ENCODE measurements around the gene C1QL3. TPM values are rescaled to one million over a fixed set of nuclear protein-coding genes. Genes with fewer than 3 reads are reported as not detected.

Gene C1QL3
- total RNA-seq, 6 experiments from 2014 or later: not detected

GRCh38 chr10:16481052-16481728 is 40.5 kb downstream of the C1QL3 start:
- Mint-ChIP-seq H3K27ac (no peak overlapping the region), H3K4me1 (ENCODE audit: low read depth) (no peaks in the 10 kb centered on the region), H3K27me3 (ENCODE audit: insufficient read depth) (no peaks in the 10 kb centered on the region; the same call in 1 of the 2 replicates), H3K36me3 (ENCODE audit: low read depth) (no peaks in the 10 kb centered on the region), H3K9me3 (peaks cover 3% of the 10 kb centered on the region; the same call in 1 of the 2 replicates), H3K4me3 (no peak overlapping the region)
- TF ChIP-seq, protein P1, sequence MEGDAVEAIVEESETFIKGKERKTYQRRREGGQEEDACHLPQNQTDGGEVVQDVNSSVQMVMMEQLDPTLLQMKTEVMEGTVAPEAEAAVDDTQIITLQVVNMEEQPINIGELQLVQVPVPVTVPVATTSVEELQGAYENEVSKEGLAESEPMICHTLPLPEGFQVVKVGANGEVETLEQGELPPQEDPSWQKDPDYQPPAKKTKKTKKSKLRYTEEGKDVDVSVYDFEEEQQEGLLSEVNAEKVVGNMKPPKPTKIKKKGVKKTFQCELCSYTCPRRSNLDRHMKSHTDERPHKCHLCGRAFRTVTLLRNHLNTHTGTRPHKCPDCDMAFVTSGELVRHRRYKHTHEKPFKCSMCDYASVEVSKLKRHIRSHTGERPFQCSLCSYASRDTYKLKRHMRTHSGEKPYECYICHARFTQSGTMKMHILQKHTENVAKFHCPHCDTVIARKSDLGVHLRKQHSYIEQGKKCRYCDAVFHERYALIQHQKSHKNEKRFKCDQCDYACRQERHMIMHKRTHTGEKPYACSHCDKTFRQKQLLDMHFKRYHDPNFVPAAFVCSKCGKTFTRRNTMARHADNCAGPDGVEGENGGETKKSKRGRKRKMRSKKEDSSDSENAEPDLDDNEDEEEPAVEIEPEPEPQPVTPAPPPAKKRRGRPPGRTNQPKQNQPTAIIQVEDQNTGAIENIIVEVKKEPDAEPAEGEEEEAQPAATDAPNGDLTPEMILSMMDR (IDR thresholded peaks at IDR 0.05): no peak
- no peak for DNase-seq

DNA sequence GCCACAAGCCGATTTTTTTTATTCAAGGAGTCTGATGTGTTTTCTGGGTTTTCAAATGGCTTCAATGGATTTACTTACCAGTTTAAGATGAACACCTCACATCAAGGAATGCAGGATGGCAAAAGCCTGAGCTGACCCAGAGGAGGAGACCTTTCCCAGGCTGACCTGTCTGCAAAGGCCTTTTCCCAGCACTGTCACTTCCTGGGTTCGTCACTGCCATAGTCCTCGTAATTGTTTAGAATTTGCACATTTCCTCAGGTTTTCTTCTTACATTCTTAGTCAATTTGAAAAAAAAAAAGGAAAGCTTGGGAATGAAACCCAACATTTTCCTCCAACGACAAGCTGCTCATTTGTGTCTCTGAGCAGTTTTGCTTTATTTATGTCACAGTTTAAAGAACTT is 42.9 kb downstream of the C1QL3 start:
- TF ChIP-seq, protein P1 (IDR thresholded peaks at IDR 0.05): no peak
- Mint-ChIP-seq H3K36me3 (ENCODE audit: low read depth) (no peaks in the 10 kb centered on the region), H3K27ac (no peak overlapping the region), H3K9me3 (peaks cover 3% of the 10 kb centered on the region; the same call in 1 of the 2 replicates), H3K4me3 (no peak overlapping the region), H3K27me3 (ENCODE audit: insufficient read depth) (no peaks in the 10 kb centered on the region; the same call in 1 of the 2 replicates), H3K4me1 (ENCODE audit: low read depth) (no peaks in the 10 kb centered on the region)
- DNase-seq: no peak

DNA sequence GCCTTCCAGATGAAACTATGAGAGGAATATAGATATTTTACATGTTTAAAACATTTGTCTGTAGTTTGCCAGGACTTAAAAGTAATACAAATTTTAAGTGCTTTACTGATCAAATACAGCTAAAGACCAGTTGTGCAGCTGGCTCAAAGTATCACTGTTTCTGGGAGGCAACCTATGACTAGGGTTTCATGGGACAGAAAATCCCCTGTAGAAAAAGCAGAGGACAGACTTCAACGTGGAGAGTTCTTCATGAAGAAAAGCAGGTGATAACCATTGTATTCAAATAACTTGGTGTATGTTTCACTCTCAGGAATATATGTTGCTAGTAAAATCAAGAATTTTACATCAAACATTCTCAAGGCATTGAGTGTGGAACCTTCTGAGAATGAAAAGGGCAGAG is 43.9 kb downstream of the C1QL3 start:
- no peaks in the 10 kb centered on the region for H3K36me3 Mint-ChIP-seq (ENCODE audit: low read depth)
- peaks cover 3% of the 10 kb centered on the region; the same call in 1 of the 2 replicates for H3K9me3 Mint-ChIP-seq
- H3K4me3 Mint-ChIP-seq: no peak overlapping the region
- no peaks in the 10 kb centered on the region for H3K4me1 Mint-ChIP-seq (ENCODE audit: low read depth)
- TF ChIP-seq, protein P1 (IDR thresholded peaks at IDR 0.05): no peak
- no peaks in the 10 kb centered on the region for H3K27me3 Mint-ChIP-seq (ENCODE audit: insufficient read depth)
- H3K27ac Mint-ChIP-seq: no peak overlapping the region
- no peak for DNase-seq

- Mint-ChIP-seq H3K27ac (no peak overlapping the region), H3K4me3 (no peak overlapping the region), H3K27me3 (ENCODE audit: insufficient read depth) (no peaks in the 10 kb centered on the region; the same call in 1 of the 2 replicates), H3K9me3 (peaks cover 4% of the 10 kb centered on the region; the same call in 1 of the 2 replicates), H3K36me3 (ENCODE audit: low read depth) (no peaks in the 10 kb centered on the region), H3K4me1 (ENCODE audit: low read depth) (no peaks in the 10 kb centered on the region)
- DNase-seq: no peak
- TF ChIP-seq, protein P1 (IDR thresholded peaks at IDR 0.05): no peak
Measured at GRCh38 chr10:16472828-16473227, 48.9 kb downstream of the C1QL3 start.

DNA sequence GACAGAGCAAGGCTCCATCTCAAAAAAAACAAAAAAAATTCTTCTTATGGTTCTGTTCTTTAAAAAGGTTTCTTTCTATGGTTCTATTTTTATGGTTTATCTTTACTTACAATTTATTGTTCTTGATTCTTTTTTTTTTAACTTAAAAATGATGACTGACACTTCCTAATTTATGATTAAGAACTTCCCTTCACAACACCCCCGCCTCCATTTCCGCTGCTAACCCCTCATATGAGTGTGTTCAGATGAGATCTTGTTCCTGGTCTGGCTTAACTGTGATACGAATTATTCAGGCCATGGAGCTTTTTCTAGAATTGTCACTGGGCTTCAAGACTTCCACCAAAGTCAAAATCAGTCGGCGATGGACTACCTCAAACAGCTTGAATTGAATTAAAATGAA is 50.9 kb downstream of the C1QL3 start:
- H3K27me3 Mint-ChIP-seq (ENCODE audit: insufficient read depth): no peaks in the 10 kb centered on the region; the same call in 1 of the 2 replicates
- no peaks in the 10 kb centered on the region for H3K36me3 Mint-ChIP-seq (ENCODE audit: low read depth)
- H3K27ac Mint-ChIP-seq: no peak overlapping the region
- peaks cover 4% of the 10 kb centered on the region; the same call in 1 of the 2 replicates for H3K9me3 Mint-ChIP-seq
- DNase-seq: no peak
- no peaks in the 10 kb centered on the region; the same call in 1 of the 2 replicates for H3K4me1 Mint-ChIP-seq (ENCODE audit: low read depth)
- TF ChIP-seq, protein P1 (IDR thresholded peaks at IDR 0.05): no peak
- H3K4me3 Mint-ChIP-seq: no peak overlapping the region
